ENCODE measurements around the gene ROR2.

GRCh38 chr9:91867740-91868139 is 82.3 kb downstream of the ROR2 start:
- TF ChIP-seq POLR2A (IDR thresholded peaks at IDR 0.05): no peak
- TF ChIP-seq CTCF (IDR thresholded peaks at IDR 0.05): no peak
